CD4-positive, alpha-beta memory T cell (primary cell): ENCODE data around the gene CORO2A. TPM values are rescaled to one million over a fixed set of nuclear protein-coding genes. Genes with fewer than 3 reads are reported as not detected.
"Not testable (repeated sequence)": the region's sequence is repeated elsewhere in the genome, so short reads cannot be mapped to it uniquely, and the experiment has no call there.

Experiments
- CTCF ChIA-PET: fragments of 350-600 bp; sonication (Branson Sonifier 250); formaldehyde crosslinking; loops from one replicate; lab custom pipeline; 2021; ENCODE audit warnings: inconsistent platforms; ENCODE audit not compliant: partially characterized antibody; lab: Charles Lee
- POLR2A ChIA-PET: fragments of 350-600 bp; sonication (Branson Sonifier 250); formaldehyde crosslinking; loops from one replicate; lab custom pipeline; 2021; ENCODE audit not compliant: partially characterized antibody; lab: Charles Lee
- DNase-seq, 5 donors: peaks; one replicate each; pipeline versions ENCODE4 v3.0.0 to v3.0.0-alpha.2; 2020 to 2022; ENCODE audit warnings: mixed read lengths in 1 of 5
- H3K27ac ChIP-seq: one replicate; pipeline ENCODE4 v1.7.0; 2013; ENCODE audit warnings: low read depth, low read length
- H3K27me3 ChIP-seq: 2 replicates; pipeline ENCODE4 v1.7.0; 2013; ENCODE audit warnings: mild to moderate bottlenecking, low read length, moderate library complexity; ENCODE audit not compliant: insufficient read depth
- H3K36me3 ChIP-seq: 2 replicates; pipeline ENCODE4 v1.7.0; 2013; ENCODE audit warnings: mild to moderate bottlenecking, low read length, moderate library complexity; ENCODE audit not compliant: insufficient read depth
- H3K4me1 ChIP-seq: 2 replicates; pipeline ENCODE4 v1.7.0; 2013; ENCODE audit warnings: mild to moderate bottlenecking, low read length, moderate library complexity; ENCODE audit not compliant: insufficient read depth
- H3K4me3 ChIP-seq, 2 donors: one replicate each; pipeline ENCODE4 v1.7.0; 2013; ENCODE audit warnings: low read length in 2 of 2, mild to moderate bottlenecking in 1 of 2
- H3K9me3 ChIP-seq, 2 donors: one replicate each; pipeline ENCODE4 v1.7.0; 2013; ENCODE audit warnings: low read length in 2 of 2, control low read depth in 1 of 2; ENCODE audit not compliant: control insufficient read depth in 1 of 2
- H3K27ac Mint-ChIP-seq, 7 donors: one replicate each; pipeline ENCODE4 v1.8.0; 2020 to 2021; ENCODE audit warnings: mixed read lengths in 7 of 7, mild to moderate bottlenecking in 6 of 7, inconsistent platforms in 3 of 7, moderate library complexity in 3 of 7
- H3K27me3 Mint-ChIP-seq, 2 donors: one replicate each; pipeline ENCODE4 v1.8.0; 2020 to 2021; ENCODE audit warnings: mixed read lengths in 2 of 2
- H3K36me3 Mint-ChIP-seq, 2 donors: one replicate each; pipeline ENCODE4 v1.8.0; 2020 to 2021; ENCODE audit warnings: mixed read lengths in 2 of 2, inconsistent platforms in 1 of 2, mild to moderate bottlenecking in 1 of 2
- H3K4me1 Mint-ChIP-seq, 4 donors: one replicate each; pipeline ENCODE4 v1.8.0; 2020 to 2021; ENCODE audit warnings: mixed read lengths in 4 of 4, mild to moderate bottlenecking in 1 of 4
- H3K4me3 Mint-ChIP-seq, 8 donors: one replicate each; pipeline ENCODE4 v1.8.0; 2020 to 2021; ENCODE audit warnings: mixed read lengths in 8 of 8, mild to moderate bottlenecking in 7 of 8, moderate library complexity in 6 of 8, inconsistent platforms in 3 of 8
- H3K9me3 Mint-ChIP-seq, 8 donors: one replicate each; pipeline ENCODE4 v1.8.0; 2020 to 2021; ENCODE audit warnings: mixed read lengths in 8 of 8, mild to moderate bottlenecking in 5 of 8, inconsistent platforms in 3 of 8, moderate library complexity in 1 of 8
- intact Hi-C: fragments of 100-400 bp; cut with micrococcal nuclease; formaldehyde crosslinking; loops from one replicate; pipeline ENCODE4 v1.15.1; 2023
- polyA plus RNA-seq, 2 donors: library from polyadenylated mRNA; unstranded; fragments of 300-500 nt; fragmentation: Illumina TruSeq; gene quantifications; one replicate each; pipeline ENCODE4 v1.2.3, GENCODE V29; 2021
- total RNA-seq, 2 experiments: library from RNA; stranded (reverse); gene quantifications; one replicate each; pipeline ENCODE4 v1.2.3, GENCODE V29; 2021

The CORO2A gene
- total and polyA plus RNA-seq, 4 experiments from 2014 or later = 4.4 to 11.9 (median 8.5) TPM

GRCh38 chr9:98081477-98082219 is 110.8 kb downstream of the CORO2A start:
- peaks cover 22% of the 10 kb centered on the region for H3K4me1 ChIP-seq
- CTCF ChIA-PET = interaction anchor here (0.9 to 2.1 kb wide), 3 partner anchors 10 to 37 kb away, joined by 3 to 9 read pairs (median 3); partner anchors contain the start of gene TRIM14
- peak overlapping the region in 1 of 8 donors; percentile 29 for H3K4me3 Mint-ChIP-seq
- no peak for DNase-seq
- peaks cover 32 to 52% (median 39%) of the 10 kb centered on the region in 4 donors for H3K4me1 Mint-ChIP-seq
- H3K27me3 ChIP-seq = no peaks in the 10 kb centered on the region
- no peaks in the 10 kb centered on the region for H3K9me3 Mint-ChIP-seq
- H3K27ac Mint-ChIP-seq = peak overlapping the region; percentile 23 to 85 (median 81)
- POLR2A ChIA-PET = interaction anchor here (1.3 to 1.8 kb wide), 3 partner anchors 37 to 174 kb away, joined by 4 to 5 read pairs (median 4); partner anchors contain the start of genes TBC1D2 and TRIM14
- H3K4me3 ChIP-seq = no peak overlapping the region
- peaks cover 45 to 85% of the 10 kb centered on the region in 2 donors for H3K36me3 Mint-ChIP-seq
- no peaks in the 10 kb centered on the region for H3K9me3 ChIP-seq
- intact Hi-C loops = no loop called here
- peaks cover 61% of the 10 kb centered on the region for H3K36me3 ChIP-seq
- H3K27ac ChIP-seq = peak overlapping the region; percentile 27
- no peaks in the 10 kb centered on the region for H3K27me3 Mint-ChIP-seq

- intact Hi-C loops = no loop called here
- Histone ChIP-seq H3K4me1 (peaks cover 31% of the 10 kb centered on the region), H3K4me3 (no peak overlapping the region), H3K9me3 (no peaks in the 10 kb centered on the region), H3K36me3 (peaks cover 52% of the 10 kb centered on the region), H3K27ac (no peak overlapping the region), H3K27me3 (no peaks in the 10 kb centered on the region)
- H3K27me3 Mint-ChIP-seq = no peaks in the 10 kb centered on the region
- DNase-seq = no peak
- H3K4me1 Mint-ChIP-seq = peaks cover 31 to 55% (median 43%) of the 10 kb centered on the region in 4 donors
- H3K27ac Mint-ChIP-seq = peak overlapping the region; percentile 17 to 85 (median 81)
- CTCF ChIA-PET = interaction anchor here (0.9 to 4.8 kb wide), 5 partner anchors 9 to 176 kb away, joined by 3 to 18 read pairs (median 6); partner anchors contain the start of genes TBC1D2 and TRIM14
- H3K36me3 Mint-ChIP-seq = peaks cover 39 to 78% of the 10 kb centered on the region in 2 donors
- no peaks in the 10 kb centered on the region for H3K9me3 Mint-ChIP-seq
- no peak overlapping the region for H3K4me3 Mint-ChIP-seq
- POLR2A ChIA-PET = interaction anchor here (0.8 to 1.8 kb wide), 3 partner anchors 13 to 175 kb away, joined by 3 to 4 read pairs (median 4); partner anchors contain the start of genes TBC1D2 and TRIM14
Observed at GRCh38 chr9:98080780-98081179, 111.7 kb downstream of the CORO2A start.

- POLR2A ChIA-PET = interaction anchor here (0.8 to 1.7 kb wide), 2 partner anchors 14 to 38 kb away, joined by 3 to 4 read pairs; partner anchors contain the start of gene TRIM14
- no peak for DNase-seq
- H3K27ac ChIP-seq = no peak overlapping the region
- H3K36me3 Mint-ChIP-seq = peaks cover 35 to 77% of the 10 kb centered on the region in 2 donors
- H3K27me3 ChIP-seq = no peaks in the 10 kb centered on the region
- intact Hi-C loops = no loop called here
- peak overlapping the region in 5 of 7 donors; percentile 13 to 72 (median 22) for H3K27ac Mint-ChIP-seq
- peaks cover 48% of the 10 kb centered on the region for H3K36me3 ChIP-seq
- H3K4me3 ChIP-seq = no peak overlapping the region
- H3K4me1 Mint-ChIP-seq = peaks cover 36 to 56% (median 47%) of the 10 kb centered on the region in 4 donors
- no peak overlapping the region for H3K4me3 Mint-ChIP-seq
- peaks cover 36% of the 10 kb centered on the region for H3K4me1 ChIP-seq
- no peaks in the 10 kb centered on the region for H3K9me3 Mint-ChIP-seq
- CTCF ChIA-PET = interaction anchor here (2.1 to 4.8 kb wide), 3 partner anchors 18 to 176 kb away, joined by 6 to 18 read pairs (median 9); partner anchors contain the start of genes TBC1D2 and TRIM14
- H3K9me3 ChIP-seq = no peaks in the 10 kb centered on the region
- no peaks in the 10 kb centered on the region for H3K27me3 Mint-ChIP-seq
Observed at GRCh38 chr9:98080326-98080725, 112.1 kb downstream of the CORO2A start.

- POLR2A ChIA-PET = interaction anchor here (0.8 to 1.6 kb wide), 4 partner anchors 15 to 177 kb away, joined by 3 to 5 read pairs (median 5); partner anchors contain the start of gene TBC1D2
- H3K4me1 ChIP-seq = peaks cover 49% of the 10 kb centered on the region
- no peak for DNase-seq
- H3K9me3 ChIP-seq = no peaks in the 10 kb centered on the region
- peaks cover 40% of the 10 kb centered on the region for H3K36me3 ChIP-seq
- no peak overlapping the region for H3K4me3 ChIP-seq
- H3K36me3 Mint-ChIP-seq = peaks cover 26 to 63% of the 10 kb centered on the region in 2 donors
- peaks cover 44 to 63% (median 52%) of the 10 kb centered on the region in 4 donors for H3K4me1 Mint-ChIP-seq
- no peaks in the 10 kb centered on the region for H3K9me3 Mint-ChIP-seq
- CTCF ChIA-PET = interaction anchor here (1.0 to 4.8 kb wide), 5 partner anchors 19 to 180 kb away, joined by 3 to 18 read pairs (median 4); partner anchors contain the start of gene TBC1D2
- no peaks in the 10 kb centered on the region for H3K27me3 ChIP-seq
- peak overlapping the region in 5 of 7 donors; percentile 2 to 92 (median 90) for H3K27ac Mint-ChIP-seq
- intact Hi-C loops = no loop called here
- H3K27ac ChIP-seq = no peak overlapping the region
- no peak overlapping the region for H3K4me3 Mint-ChIP-seq
- H3K27me3 Mint-ChIP-seq = no peaks in the 10 kb centered on the region
Observed at GRCh38 chr9:98078895-98079294, 113.5 kb downstream of the CORO2A start.

- H3K4me3 Mint-ChIP-seq, H3K27me3 ChIP-seq, H3K27me3 Mint-ChIP-seq, H3K9me3 ChIP-seq, H3K9me3 Mint-ChIP-seq, DNase-seq, H3K4me3 ChIP-seq: not testable (repeated sequence)
- ChIA-PET POLR2A (interaction anchor here (0.5 to 3.7 kb wide), 7 partner anchors 20 to 180 kb away, joined by 3 to 36 read pairs (median 5); partner anchors contain the start of genes CORO2A, TBC1D2 and TRIM14), CTCF (interaction anchor here (0.6 to 5.3 kb wide), 6 partner anchors 13 to 186 kb away, joined by 3 to 54 read pairs (median 5); partner anchors contain the start of genes TRIM14 and TRMO)
- intact Hi-C loops = loop anchor here (1.0 kb wide), 1 partner anchor 26 kb away; no protein-coding TSS in a partner anchor
- peaks cover 28 to 41% (median 32%) of the 10 kb centered on the region in 4 donors for H3K4me1 Mint-ChIP-seq
- Histone ChIP-seq H3K36me3 (peaks cover 19% of the 10 kb centered on the region), H3K4me1 (peaks cover 36% of the 10 kb centered on the region), H3K27ac (peak overlapping the region; percentile 67)
- peak overlapping the region; percentile 92 to 98 (median 95) for H3K27ac Mint-ChIP-seq
- peaks cover 18 to 39% of the 10 kb centered on the region in 2 donors for H3K36me3 Mint-ChIP-seq
Observed at GRCh38 chr9:98076514-98076890, 115.9 kb downstream of the CORO2A start.

GRCh38 chr9:98075332-98075805 is 117.1 kb downstream of the CORO2A start:
- DNase-seq = peak in 1 of 5 donors; percentile 65
- POLR2A ChIA-PET = interaction anchor here (0.6 to 3.7 kb wide), 8 partner anchors 18 to 1443 kb away, joined by 4 to 36 read pairs (median 10); partner anchors contain the start of genes NANS, TBC1D2, TRIM14 and TRMO
- H3K36me3 Mint-ChIP-seq = peaks cover 17 to 33% of the 10 kb centered on the region in 2 donors

More at GRCh38 chr9:98075332-98075805, 117.1 kb downstream of the CORO2A start:
- Histone ChIP-seq H3K36me3 (peaks cover 8% of the 10 kb centered on the region), H3K27ac (peak overlapping the region; percentile 67), H3K4me3 (peak overlapping the region in 1 of 2 donors; percentile 23), H3K27me3 (no peaks in the 10 kb centered on the region), H3K4me1 (peaks cover 31% of the 10 kb centered on the region), H3K9me3 (no peaks in the 10 kb centered on the region)
- Mint-ChIP-seq H3K4me3 (peak overlapping the region in 7 of 8 donors; percentile 21 to 89 (median 53)), H3K9me3 (no peaks in the 10 kb centered on the region), H3K27me3 (no peaks in the 10 kb centered on the region), H3K27ac (peak overlapping the region; percentile 92 to 98 (median 95)), H3K4me1 (peaks cover 25 to 43% (median 29%) of the 10 kb centered on the region in 4 donors)
- CTCF ChIA-PET = interaction anchor here (0.7 to 5.5 kb wide), 14 partner anchors 16 to 238 kb away, joined by 3 to 54 read pairs (median 15); partner anchors contain the start of genes CORO2A, TBC1D2 and TRIM14
- intact Hi-C loops = loop anchor here (1.0 kb wide), 1 partner anchor 152 kb away; no protein-coding TSS in a partner anchor
